SW480 (cell line): ENCODE results near the gene PLCB4.

Source experiments
- DNase-seq: peaks from one replicate; pipeline ENCODE4 v3.0.0-alpha.2; 2016; ENCODE audit warnings: low spot score

PLCB4 gene

GRCh38 chr20:9223296-9223695, 154.4 kb downstream of the PLCB4 start:
- DNase-seq, result no peak

- no peak for DNase-seq
Observed at GRCh38 chr20:9225879-9226278, 157.0 kb downstream of the PLCB4 start.

- DNase-seq, result no peak
Observed at GRCh38 chr20:9227896-9228615, 159.2 kb downstream of the PLCB4 start.

- DNase-seq, result no peak
Observed at GRCh38 chr20:9228774-9229450, 160.0 kb downstream of the PLCB4 start.

- DNase-seq, result no peak
Observed at GRCh38 chr20:9230406-9230805, 161.5 kb downstream of the PLCB4 start.

GRCh38 chr20:9233804-9234203, 164.9 kb downstream of the PLCB4 start:
- no peak for DNase-seq

GRCh38 chr20:9235518-9235917, 166.6 kb downstream of the PLCB4 start:
- no peak for DNase-seq

- no peak for DNase-seq
Observed at GRCh38 chr20:9236458-9236857, 167.6 kb downstream of the PLCB4 start.

GRCh38 chr20:9241232-9241692, 172.4 kb downstream of the PLCB4 start:
- DNase-seq, result peak; percentile 90

- DNase-seq, result peak; percentile 36
Observed at GRCh38 chr20:9241721-9242427, 173.0 kb downstream of the PLCB4 start.

GRCh38 chr20:9243986-9244385, 175.1 kb downstream of the PLCB4 start:
- DNase-seq, result no peak

- no peak for DNase-seq
Observed at GRCh38 chr20:9244811-9245210, 175.9 kb downstream of the PLCB4 start.

GRCh38 chr20:9246731-9247130, 177.8 kb downstream of the PLCB4 start:
- no peak for DNase-seq

GRCh38 chr20:9250511-9250910, 181.6 kb downstream of the PLCB4 start:
- no peak for DNase-seq

- DNase-seq, result no peak
Observed at GRCh38 chr20:9253006-9253539, 184.2 kb downstream of the PLCB4 start.

- no peak for DNase-seq
Observed at GRCh38 chr20:9255171-9255570, 186.3 kb downstream of the PLCB4 start.

- no peak for DNase-seq
Observed at GRCh38 chr20:9256393-9256792, 187.5 kb downstream of the PLCB4 start.

- no peak for DNase-seq
Observed at GRCh38 chr20:9258901-9259300, 190.0 kb downstream of the PLCB4 start.

GRCh38 chr20:9260027-9260426, 191.1 kb downstream of the PLCB4 start:
- no peak for DNase-seq

- no peak for DNase-seq
Observed at GRCh38 chr20:9261781-9262180, 192.9 kb downstream of the PLCB4 start.

- DNase-seq, result no peak
Observed at GRCh38 chr20:9262653-9263194, 193.8 kb downstream of the PLCB4 start.

GRCh38 chr20:9269280-9269971, 200.5 kb downstream of the PLCB4 start:
- no peak for DNase-seq
